Measurements from ENCODE around the gene ZBTB20. TPM values are rescaled to one million over a fixed set of nuclear protein-coding genes. Genes with fewer than 3 reads are reported as not detected.

The ZBTB20 gene
- total RNA-seq, 1 donor from 2014 or later: 3.9 TPM

DNA sequence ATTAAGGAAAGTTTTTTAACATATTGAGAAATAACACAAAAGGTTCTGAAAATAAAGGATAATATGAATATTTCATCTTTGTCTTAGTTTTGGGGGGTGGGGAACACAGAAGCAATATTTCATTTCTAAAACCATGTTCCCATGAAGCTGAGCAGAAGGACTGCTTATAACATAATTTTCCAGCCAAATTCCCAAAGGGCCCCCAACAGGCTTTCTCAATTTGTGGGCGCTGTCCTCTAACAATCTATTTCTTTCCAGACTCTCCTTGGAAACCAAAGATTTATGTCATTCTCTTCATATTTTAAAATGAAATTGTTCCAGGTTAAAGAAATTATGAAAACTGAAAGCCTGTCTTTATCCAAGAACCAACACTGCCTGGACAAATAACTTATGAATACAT, 273.5 kb downstream of the ZBTB20 start:
- no peaks in the 10 kb centered on the region for H3K27me3 ChIP-seq (ENCODE audit: control insufficient read depth, insufficient read depth, low read length)
- FAIRE-seq: no peak
- TF ChIP-seq, protein P1, sequence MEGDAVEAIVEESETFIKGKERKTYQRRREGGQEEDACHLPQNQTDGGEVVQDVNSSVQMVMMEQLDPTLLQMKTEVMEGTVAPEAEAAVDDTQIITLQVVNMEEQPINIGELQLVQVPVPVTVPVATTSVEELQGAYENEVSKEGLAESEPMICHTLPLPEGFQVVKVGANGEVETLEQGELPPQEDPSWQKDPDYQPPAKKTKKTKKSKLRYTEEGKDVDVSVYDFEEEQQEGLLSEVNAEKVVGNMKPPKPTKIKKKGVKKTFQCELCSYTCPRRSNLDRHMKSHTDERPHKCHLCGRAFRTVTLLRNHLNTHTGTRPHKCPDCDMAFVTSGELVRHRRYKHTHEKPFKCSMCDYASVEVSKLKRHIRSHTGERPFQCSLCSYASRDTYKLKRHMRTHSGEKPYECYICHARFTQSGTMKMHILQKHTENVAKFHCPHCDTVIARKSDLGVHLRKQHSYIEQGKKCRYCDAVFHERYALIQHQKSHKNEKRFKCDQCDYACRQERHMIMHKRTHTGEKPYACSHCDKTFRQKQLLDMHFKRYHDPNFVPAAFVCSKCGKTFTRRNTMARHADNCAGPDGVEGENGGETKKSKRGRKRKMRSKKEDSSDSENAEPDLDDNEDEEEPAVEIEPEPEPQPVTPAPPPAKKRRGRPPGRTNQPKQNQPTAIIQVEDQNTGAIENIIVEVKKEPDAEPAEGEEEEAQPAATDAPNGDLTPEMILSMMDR (IDR thresholded peaks at IDR 0.05; ENCODE audit: insufficient read depth, low read length, severe bottlenecking): no peak
- H3K36me3 ChIP-seq (ENCODE audit: control insufficient read depth, insufficient read depth, low read length): no peaks in the 10 kb centered on the region
- no peak overlapping the region for H3K4me3 ChIP-seq (ENCODE audit: low read depth, low read length)
- DNase-seq (ENCODE audit: low read depth): no peak

DNA sequence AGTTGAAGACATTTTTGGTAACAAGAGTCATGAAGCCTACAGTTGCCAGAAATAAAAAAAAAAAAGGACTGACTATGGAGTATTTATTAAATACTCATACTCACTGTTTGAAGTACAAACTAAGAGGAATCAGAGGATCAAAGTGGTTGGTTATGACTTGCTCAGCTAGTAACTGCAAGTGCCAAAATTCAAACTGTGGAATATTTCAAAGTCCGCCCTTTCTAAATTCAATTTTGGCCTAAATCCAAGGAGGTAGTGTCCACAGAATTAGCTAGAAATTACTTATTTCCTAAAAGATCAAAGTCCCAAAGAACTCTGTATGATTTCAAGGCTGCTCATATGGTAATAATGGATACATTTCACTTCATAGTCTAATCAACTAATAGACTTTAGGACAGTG, 274.5 kb downstream of the ZBTB20 start:
- FAIRE-seq (no peak), DNase-seq (ENCODE audit: low read depth) (no peak)
- H3K36me3 ChIP-seq (ENCODE audit: control insufficient read depth, insufficient read depth, low read length): no peaks in the 10 kb centered on the region
- no peaks in the 10 kb centered on the region for H3K27me3 ChIP-seq (ENCODE audit: control insufficient read depth, insufficient read depth, low read length)
- TF ChIP-seq, protein P1 (IDR thresholded peaks at IDR 0.05; ENCODE audit: insufficient read depth, low read length, severe bottlenecking): no peak
- H3K4me3 ChIP-seq (ENCODE audit: low read depth, low read length): no peak overlapping the region

GRCh38 chr3:114872050-114872449, 275.0 kb downstream of the ZBTB20 start:
- DNase-seq (ENCODE audit: low read depth) (no peak), FAIRE-seq (no peak)
- H3K36me3 ChIP-seq (ENCODE audit: control insufficient read depth, insufficient read depth, low read length): no peaks in the 10 kb centered on the region
- TF ChIP-seq, protein P1 (IDR thresholded peaks at IDR 0.05; ENCODE audit: insufficient read depth, low read length, severe bottlenecking): no peak
- no peaks in the 10 kb centered on the region for H3K27me3 ChIP-seq (ENCODE audit: control insufficient read depth, insufficient read depth, low read length)
- H3K4me3 ChIP-seq (ENCODE audit: low read depth, low read length): no peak overlapping the region

DNA sequence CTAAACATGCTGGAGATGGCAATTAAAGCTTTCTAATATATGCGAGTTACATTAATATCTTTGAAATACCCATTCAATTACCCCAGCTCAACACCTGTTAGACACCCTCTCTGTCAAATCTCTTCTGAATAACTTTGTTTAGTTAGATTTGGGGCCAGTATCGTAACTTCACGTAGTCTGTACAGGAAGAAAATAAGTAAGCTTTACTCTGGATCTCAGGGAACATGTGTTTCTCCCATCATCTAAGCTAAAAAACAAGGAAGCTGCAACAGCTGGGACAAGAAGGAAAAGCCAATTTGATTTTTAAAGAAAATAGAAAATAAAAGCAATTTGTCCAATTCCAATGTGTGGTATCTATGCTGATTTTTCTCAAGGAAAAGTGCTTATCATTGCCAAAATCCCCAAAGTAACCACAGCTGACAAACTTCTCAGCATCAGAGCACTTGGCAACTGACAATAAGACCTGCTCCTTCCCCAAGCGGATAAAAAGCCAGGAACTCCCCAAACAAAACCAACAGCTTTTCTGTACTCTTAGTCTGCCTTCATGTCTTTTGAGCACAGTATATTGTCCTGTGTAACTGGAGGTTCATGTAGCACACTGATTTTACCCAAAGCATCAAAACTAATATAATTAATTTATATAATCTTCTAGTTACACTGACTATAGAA, 279.1 kb downstream of the ZBTB20 start:
- no peak for DNase-seq (ENCODE audit: low read depth)
- H3K4me3 ChIP-seq (ENCODE audit: low read depth, low read length): no peak overlapping the region
- no peaks in the 10 kb centered on the region for H3K27me3 ChIP-seq (ENCODE audit: control insufficient read depth, insufficient read depth, low read length)
- no peak for FAIRE-seq
- no peaks in the 10 kb centered on the region for H3K36me3 ChIP-seq (ENCODE audit: control insufficient read depth, insufficient read depth, low read length)
- TF ChIP-seq, protein P1 (IDR thresholded peaks at IDR 0.05; ENCODE audit: insufficient read depth, low read length, severe bottlenecking): no peak

DNA sequence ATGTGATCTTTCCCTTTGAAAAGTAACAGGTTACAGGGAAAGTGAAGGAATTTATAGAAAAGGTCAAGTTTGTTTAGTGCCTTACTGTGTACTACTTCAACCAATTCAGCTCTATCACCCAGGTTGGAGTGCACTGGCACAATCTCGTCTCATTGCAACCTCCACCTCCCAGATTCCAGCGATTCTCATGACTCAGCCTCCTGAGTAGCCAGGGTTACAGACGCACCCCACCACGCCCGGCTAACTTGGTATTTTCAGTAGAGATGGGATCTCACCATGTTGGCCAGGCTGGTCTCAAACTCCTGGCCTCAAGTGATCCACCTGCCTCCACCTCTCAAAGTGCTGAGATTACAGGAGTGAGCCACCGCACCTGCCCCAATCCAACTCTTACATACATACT, 279.7 kb downstream of the ZBTB20 start:
- H3K4me3 ChIP-seq (ENCODE audit: low read depth, low read length): no peak overlapping the region

More for the DNA sequence above, 279.7 kb downstream of the ZBTB20 start:
- DNase-seq (ENCODE audit: low read depth): no peak
- FAIRE-seq: no peak
- Histone ChIP-seq H3K36me3 (ENCODE audit: control insufficient read depth, insufficient read depth, low read length) (no peaks in the 10 kb centered on the region), H3K27me3 (ENCODE audit: control insufficient read depth, insufficient read depth, low read length) (no peaks in the 10 kb centered on the region)
- TF ChIP-seq, protein P1 (IDR thresholded peaks at IDR 0.05; ENCODE audit: insufficient read depth, low read length, severe bottlenecking): no peak
